Measurements from ENCODE around the gene FBXO34.

GRCh38 chr14:55388160-55388559, 116.9 kb downstream of the FBXO34 start:
- TF ChIP-seq, protein P1, sequence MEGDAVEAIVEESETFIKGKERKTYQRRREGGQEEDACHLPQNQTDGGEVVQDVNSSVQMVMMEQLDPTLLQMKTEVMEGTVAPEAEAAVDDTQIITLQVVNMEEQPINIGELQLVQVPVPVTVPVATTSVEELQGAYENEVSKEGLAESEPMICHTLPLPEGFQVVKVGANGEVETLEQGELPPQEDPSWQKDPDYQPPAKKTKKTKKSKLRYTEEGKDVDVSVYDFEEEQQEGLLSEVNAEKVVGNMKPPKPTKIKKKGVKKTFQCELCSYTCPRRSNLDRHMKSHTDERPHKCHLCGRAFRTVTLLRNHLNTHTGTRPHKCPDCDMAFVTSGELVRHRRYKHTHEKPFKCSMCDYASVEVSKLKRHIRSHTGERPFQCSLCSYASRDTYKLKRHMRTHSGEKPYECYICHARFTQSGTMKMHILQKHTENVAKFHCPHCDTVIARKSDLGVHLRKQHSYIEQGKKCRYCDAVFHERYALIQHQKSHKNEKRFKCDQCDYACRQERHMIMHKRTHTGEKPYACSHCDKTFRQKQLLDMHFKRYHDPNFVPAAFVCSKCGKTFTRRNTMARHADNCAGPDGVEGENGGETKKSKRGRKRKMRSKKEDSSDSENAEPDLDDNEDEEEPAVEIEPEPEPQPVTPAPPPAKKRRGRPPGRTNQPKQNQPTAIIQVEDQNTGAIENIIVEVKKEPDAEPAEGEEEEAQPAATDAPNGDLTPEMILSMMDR (IDR thresholded peaks at IDR 0.05): no peak
- TF ChIP-seq POLR2A (IDR thresholded peaks at IDR 0.05): no peak

Measured in Peyer's patch (tissue), 4 donors.